ENCODE results near the gene FOSB. TPM values are rescaled to one million over a fixed set of nuclear protein-coding genes. Genes with fewer than 3 reads are reported as not detected.
A peak's percentile ranks its signal among the peaks of the same experiment; 100 is the strongest.

Gene FOSB
- total RNA-seq, 2 donors from 2014 or later: 20.7 to 39.2 TPM

DNA sequence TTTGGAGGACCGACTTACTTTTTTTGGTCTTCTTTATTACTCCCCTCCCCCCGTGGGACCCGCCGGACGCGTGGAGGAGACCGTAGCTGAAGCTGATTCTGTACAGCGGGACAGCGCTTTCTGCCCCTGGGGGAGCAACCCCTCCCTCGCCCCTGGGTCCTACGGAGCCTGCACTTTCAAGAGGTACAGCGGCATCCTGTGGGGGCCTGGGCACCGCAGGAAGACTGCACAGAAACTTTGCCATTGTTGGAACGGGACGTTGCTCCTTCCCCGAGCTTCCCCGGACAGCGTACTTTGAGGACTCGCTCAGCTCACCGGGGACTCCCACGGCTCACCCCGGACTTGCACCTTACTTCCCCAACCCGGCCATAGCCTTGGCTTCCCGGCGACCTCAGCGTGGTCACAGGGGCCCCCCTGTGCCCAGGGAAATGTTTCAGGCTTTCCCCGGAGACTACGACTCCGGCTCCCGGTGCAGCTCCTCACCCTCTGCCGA, 409 bp downstream of the FOSB start:
- Mint-ChIP-seq H3K9me3 (no peaks in the 10 kb centered on the region), H3K27ac (peak overlapping the region; percentile 96), H3K36me3 (ENCODE audit: low read depth) (peaks cover 56% of the 10 kb centered on the region), H3K4me3 (peak overlapping the region; percentile 89), H3K4me1 (peaks cover 12% of the 10 kb centered on the region), H3K27me3 (no peaks in the 10 kb centered on the region)
- no peak for ATAC-seq (replicated peaks)

DNA sequence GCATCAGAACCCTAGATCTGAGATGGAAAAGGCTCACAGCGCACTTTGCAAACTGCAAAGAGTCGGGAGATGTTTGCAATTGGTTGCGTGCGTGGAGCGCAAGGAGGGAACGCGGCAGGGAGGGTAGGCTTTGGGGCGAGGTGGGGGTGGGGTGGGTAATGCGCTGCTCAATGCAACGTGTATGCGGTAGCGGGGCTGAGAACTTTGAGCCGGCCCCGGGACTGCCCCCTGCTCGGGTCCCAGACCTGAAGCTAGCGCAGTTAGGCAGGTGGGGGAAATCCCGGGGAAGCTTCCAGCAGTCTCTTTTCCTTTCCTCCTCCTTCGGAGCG, 971 bp downstream of the FOSB start:
- no peaks in the 10 kb centered on the region for H3K9me3 Mint-ChIP-seq
- peak; percentile 49 for ATAC-seq (replicated peaks)
- H3K27me3 Mint-ChIP-seq: no peaks in the 10 kb centered on the region
- peaks cover 12% of the 10 kb centered on the region for H3K4me1 Mint-ChIP-seq
- H3K36me3 Mint-ChIP-seq (ENCODE audit: low read depth): peaks cover 62% of the 10 kb centered on the region
- peak overlapping the region; percentile 96 for H3K27ac Mint-ChIP-seq
- H3K4me3 Mint-ChIP-seq: peak overlapping the region; percentile 89

DNA sequence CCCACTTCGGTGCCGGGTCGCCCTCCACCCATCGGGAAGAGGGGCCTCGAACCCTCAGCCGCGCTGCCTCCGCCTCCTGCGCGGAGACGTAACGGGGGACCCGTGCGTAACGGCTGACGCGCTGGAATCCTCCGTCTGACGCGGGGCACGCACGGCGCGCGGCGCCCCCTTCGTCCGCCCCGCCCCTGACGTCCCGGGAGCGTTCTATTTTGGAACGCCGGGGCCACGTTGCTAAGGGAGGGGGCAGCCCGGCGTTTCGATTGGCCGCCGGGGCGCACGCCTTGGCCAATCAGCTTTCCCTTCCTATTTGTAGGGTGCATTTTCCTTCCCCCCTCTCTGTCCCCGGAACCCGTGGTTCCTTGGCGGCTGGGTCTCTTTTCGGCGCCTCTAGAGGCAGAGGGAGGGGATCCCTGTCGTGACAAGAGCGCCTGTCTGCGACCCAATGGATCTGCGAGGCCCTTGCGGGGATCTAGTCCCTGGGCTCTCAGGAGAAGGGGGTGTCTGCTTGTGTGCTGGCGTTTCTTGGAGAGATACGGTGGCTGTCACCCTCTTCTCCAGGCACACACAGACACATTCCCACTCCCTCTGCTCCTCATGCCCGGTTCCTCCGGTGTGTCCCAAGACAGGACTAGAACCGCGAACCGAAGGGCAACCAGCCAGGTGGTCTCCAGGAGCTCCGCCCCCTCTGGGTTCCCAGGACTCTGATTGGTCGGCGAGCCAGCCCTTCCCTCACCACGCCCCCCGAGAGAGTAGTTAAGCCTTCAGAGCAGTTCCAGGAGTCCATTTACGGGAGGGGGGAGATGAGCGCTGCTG, 1.5 kb downstream of the FOSB start:
- Mint-ChIP-seq H3K36me3 (ENCODE audit: low read depth) (peaks cover 67% of the 10 kb centered on the region), H3K4me3 (peak overlapping the region; percentile 89), H3K4me1 (peaks cover 12% of the 10 kb centered on the region)

DNA sequence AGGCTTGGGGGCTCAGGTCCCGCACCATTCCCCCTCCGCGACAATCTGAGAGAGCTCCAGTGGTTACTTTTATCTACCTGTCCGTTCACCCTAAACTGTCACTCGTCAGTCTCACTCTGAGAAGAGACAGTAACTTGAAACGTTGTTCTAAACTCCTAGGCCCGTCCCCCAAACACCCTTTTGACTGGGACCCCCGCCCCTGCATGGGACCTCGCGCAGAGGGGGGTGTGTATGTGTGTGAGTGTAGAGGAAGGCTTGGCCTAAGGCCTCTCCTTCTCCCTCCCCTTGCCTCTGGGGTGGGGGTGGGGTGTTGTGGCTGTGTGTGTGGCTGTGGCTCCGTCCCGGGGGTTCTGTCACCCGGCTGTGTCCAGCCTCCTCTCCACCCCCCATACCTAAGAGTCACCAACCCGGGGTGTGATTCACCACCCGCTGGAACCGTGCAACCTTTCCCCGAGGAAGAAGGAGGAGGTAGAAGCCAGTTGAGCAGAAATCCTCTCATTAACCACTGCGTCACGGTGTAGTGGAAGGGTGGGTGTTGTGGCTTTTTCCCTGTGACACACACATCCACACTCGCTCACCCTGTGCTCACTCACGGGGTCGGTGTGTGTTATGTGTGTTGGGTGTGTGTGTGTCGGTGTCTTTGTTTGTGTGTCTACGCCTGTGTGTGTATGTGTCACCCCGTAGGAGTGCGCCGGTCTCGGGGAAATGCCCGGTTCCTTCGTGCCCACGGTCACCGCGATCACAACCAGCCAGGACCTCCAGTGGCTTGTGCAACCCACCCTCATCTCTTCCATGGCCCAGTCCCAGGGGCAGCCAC, 2.4 kb downstream of the FOSB start:
- peaks cover 74% of the 10 kb centered on the region for H3K36me3 Mint-ChIP-seq (ENCODE audit: low read depth)
- peak overlapping the region; percentile 96 for H3K27ac Mint-ChIP-seq
- H3K27me3 Mint-ChIP-seq: no peaks in the 10 kb centered on the region
- peak overlapping the region; percentile 89 for H3K4me3 Mint-ChIP-seq
- H3K9me3 Mint-ChIP-seq: no peaks in the 10 kb centered on the region
- peak; percentile 20 for ATAC-seq (replicated peaks)
- H3K4me1 Mint-ChIP-seq: peaks cover 12% of the 10 kb centered on the region

More for the DNA sequence above, 1.5 kb downstream of the FOSB start:
- Mint-ChIP-seq H3K27me3 (no peaks in the 10 kb centered on the region), H3K9me3 (no peaks in the 10 kb centered on the region), H3K27ac (peak overlapping the region; percentile 96)
- peak; percentile 82 for ATAC-seq (replicated peaks)

DNA sequence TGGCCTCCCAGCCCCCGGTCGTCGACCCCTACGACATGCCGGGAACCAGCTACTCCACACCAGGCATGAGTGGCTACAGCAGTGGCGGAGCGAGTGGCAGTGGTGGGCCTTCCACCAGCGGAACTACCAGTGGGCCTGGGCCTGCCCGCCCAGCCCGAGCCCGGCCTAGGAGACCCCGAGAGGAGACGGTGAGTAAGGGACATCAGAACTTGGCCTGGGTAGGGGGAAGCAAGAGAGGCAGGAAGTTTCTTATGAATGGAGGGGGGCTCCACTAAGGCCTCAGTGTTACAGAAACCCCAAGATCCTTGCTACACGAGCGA, 2.9 kb downstream of the FOSB start:
- Mint-ChIP-seq H3K27ac (peak overlapping the region; percentile 96), H3K4me3 (peak overlapping the region; percentile 89), H3K4me1 (peaks cover 12% of the 10 kb centered on the region), H3K36me3 (ENCODE audit: low read depth) (peaks cover 74% of the 10 kb centered on the region), H3K9me3 (no peaks in the 10 kb centered on the region), H3K27me3 (no peaks in the 10 kb centered on the region)
- no peak for ATAC-seq (replicated peaks)

DNA sequence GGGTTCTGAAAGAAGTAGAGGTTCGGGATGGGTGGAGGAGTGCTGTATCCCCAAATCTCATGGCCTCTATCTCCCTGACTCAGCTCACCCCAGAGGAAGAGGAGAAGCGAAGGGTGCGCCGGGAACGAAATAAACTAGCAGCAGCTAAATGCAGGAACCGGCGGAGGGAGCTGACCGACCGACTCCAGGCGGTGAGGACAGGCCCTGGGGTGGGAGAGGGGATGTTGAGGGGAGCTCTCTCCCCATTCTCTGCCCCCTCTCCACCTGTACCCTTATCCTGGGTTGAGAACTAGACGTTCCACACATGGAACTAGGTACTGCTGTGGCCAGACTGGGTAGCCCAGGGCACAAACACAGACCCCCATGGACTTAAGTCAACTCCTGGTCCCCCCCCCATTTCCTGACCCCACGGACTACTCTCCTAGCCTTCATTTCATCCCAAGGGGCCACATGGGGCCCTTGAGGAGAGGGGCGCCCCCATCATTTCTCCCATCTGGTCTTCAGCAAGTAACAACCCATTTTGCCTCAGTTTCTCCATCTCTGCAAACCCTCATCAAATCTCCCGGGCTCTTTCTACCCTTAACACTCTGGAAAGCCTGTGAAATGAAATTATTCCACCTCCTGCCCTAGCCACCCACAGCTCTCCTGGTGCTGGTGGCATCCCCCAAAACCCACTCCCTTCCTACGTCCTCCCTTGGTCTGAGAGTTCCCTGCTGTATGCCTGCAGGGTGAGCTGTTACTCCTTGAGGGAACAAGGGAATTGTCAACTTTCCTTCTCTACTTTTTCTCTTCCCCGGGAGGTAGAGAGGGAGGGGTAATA, 3.5 kb downstream of the FOSB start:
- H3K4me3 Mint-ChIP-seq: peak overlapping the region; percentile 89
- no peaks in the 10 kb centered on the region for H3K9me3 Mint-ChIP-seq
- ATAC-seq (replicated peaks): no peak
- no peaks in the 10 kb centered on the region for H3K27me3 Mint-ChIP-seq
- H3K27ac Mint-ChIP-seq: peak overlapping the region; percentile 96
- peaks cover 74% of the 10 kb centered on the region for H3K36me3 Mint-ChIP-seq (ENCODE audit: low read depth)
- peaks cover 12% of the 10 kb centered on the region for H3K4me1 Mint-ChIP-seq

DNA sequence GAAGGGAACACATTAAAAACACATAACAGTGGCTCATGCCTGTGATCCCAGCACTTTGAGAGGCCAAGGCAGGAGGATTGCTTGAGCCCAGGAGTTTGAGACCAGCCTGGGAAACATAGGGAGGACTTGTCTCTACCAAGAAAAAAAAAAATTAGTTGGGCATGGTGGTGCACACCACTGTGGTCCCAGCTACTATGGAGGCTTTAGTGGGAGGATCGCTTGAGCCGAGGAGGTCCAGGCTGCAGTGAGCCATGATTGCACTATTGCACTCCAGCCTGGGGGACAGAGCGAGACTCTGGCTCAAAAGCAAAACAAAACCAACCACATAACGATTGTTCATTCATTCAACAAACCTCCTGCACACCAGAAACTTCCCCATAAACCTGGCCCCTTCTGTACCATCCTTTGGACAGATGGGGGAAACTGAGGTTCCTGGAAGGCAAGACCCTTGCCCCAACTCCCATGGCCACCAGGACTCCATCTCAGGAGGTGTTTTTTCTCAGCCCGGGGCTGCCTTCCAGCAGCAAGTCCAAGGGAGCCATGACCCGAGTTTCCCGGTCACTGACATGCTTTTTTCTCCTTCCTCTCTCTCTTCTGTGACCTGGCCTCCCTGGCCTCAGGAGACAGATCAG, 4.3 kb downstream of the FOSB start:
- Mint-ChIP-seq H3K36me3 (ENCODE audit: low read depth) (peaks cover 74% of the 10 kb centered on the region), H3K9me3 (no peaks in the 10 kb centered on the region), H3K4me3 (peak overlapping the region; percentile 89), H3K27ac (peak overlapping the region; percentile 75), H3K27me3 (no peaks in the 10 kb centered on the region), H3K4me1 (peaks cover 12% of the 10 kb centered on the region)
- no peak for ATAC-seq (replicated peaks)

DNA sequence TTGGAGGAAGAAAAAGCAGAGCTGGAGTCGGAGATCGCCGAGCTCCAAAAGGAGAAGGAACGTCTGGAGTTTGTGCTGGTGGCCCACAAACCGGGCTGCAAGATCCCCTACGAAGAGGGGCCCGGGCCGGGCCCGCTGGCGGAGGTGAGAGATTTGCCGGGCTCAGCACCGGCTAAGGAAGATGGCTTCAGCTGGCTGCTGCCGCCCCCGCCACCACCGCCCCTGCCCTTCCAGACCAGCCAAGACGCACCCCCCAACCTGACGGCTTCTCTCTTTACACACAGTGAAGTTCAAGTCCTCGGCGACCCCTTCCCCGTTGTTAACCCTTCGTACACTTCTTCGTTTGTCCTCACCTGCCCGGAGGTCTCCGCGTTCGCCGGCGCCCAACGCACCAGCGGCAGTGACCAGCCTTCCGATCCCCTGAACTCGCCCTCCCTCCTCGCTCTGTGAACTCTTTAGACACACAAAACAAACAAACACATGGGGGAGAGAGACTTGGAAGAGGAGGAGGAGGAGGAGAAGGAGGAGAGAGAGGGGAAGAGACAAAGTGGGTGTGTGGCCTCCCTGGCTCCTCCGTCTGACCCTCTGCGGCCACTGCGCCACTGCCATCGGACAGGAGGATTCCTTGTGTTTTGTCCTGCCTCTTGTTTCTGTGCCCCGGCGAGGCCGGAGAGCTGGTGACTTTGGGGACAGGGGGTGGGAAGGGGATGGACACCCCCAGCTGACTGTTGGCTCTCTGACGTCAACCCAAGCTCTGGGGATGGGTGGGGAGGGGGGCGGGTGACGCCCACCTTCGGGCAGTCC, 5.0 kb downstream of the FOSB start:
- no peaks in the 10 kb centered on the region for H3K27me3 Mint-ChIP-seq
- peaks cover 71% of the 10 kb centered on the region for H3K36me3 Mint-ChIP-seq (ENCODE audit: low read depth)
- no peak for ATAC-seq (replicated peaks)
- peak overlapping the region; percentile 75 for H3K27ac Mint-ChIP-seq
- no peak overlapping the region for H3K4me3 Mint-ChIP-seq
- H3K4me1 Mint-ChIP-seq: peaks cover 14% of the 10 kb centered on the region
- no peaks in the 10 kb centered on the region for H3K9me3 Mint-ChIP-seq

DNA sequence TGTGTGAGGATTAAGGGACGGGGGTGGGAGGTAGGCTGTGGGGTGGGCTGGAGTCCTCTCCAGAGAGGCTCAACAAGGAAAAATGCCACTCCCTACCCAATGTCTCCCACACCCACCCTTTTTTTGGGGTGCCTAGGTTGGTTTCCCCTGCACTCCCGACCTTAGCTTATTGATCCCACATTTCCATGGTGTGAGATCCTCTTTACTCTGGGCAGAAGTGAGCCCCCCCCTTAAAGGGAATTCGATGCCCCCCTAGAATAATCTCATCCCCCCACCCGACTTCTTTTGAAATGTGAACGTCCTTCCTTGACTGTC, 5.5 kb downstream of the FOSB start:
- peaks cover 70% of the 10 kb centered on the region for H3K36me3 Mint-ChIP-seq (ENCODE audit: low read depth)
- no peaks in the 10 kb centered on the region for H3K9me3 Mint-ChIP-seq
- H3K27me3 Mint-ChIP-seq: no peaks in the 10 kb centered on the region
- H3K4me1 Mint-ChIP-seq: peaks cover 19% of the 10 kb centered on the region
- H3K4me3 Mint-ChIP-seq: no peak overlapping the region
- H3K27ac Mint-ChIP-seq: no peak overlapping the region
- ATAC-seq (replicated peaks): no peak

DNA sequence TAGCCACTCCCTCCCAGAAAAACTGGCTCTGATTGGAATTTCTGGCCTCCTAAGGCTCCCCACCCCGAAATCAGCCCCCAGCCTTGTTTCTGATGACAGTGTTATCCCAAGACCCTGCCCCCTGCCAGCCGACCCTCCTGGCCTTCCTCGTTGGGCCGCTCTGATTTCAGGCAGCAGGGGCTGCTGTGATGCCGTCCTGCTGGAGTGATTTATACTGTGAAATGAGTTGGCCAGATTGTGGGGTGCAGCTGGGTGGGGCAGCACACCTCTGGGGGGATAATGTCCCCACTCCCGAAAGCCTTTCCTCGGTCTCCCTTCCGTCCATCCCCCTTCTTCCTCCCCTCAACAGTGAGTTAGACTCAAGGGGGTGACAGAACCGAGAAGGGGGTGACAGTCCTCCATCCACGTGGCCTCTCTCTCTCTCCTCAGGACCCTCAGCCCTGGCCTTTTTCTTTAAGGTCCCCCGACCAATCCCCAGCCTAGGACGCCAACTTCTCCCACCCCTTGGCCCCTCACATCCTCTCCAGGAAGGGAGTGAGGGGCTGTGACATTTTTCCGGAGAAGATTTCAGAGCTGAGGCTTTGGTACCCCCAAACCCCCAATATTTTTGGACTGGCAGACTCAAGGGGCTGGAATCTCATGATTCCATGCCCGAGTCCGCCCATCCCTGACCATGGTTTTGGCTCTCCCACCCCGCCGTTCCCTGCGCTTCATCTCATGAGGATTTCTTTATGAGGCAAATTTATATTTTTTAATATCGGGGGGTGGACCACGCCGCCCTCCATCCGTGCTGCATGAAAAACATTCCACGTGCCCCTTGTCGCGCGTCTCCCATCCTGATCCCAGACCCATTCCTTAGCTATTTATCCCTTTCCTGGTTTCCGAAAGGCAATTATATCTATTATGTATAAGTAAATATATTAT, 6.1 kb downstream of the FOSB start:
- peaks cover 20% of the 10 kb centered on the region for H3K4me1 Mint-ChIP-seq
- H3K4me3 Mint-ChIP-seq: no peak overlapping the region
- no peaks in the 10 kb centered on the region for H3K27me3 Mint-ChIP-seq
- H3K27ac Mint-ChIP-seq: peak overlapping the region; percentile 61
- H3K9me3 Mint-ChIP-seq: no peaks in the 10 kb centered on the region
- H3K36me3 Mint-ChIP-seq (ENCODE audit: low read depth): peaks cover 71% of the 10 kb centered on the region
- no peak for ATAC-seq (replicated peaks)

DNA sequence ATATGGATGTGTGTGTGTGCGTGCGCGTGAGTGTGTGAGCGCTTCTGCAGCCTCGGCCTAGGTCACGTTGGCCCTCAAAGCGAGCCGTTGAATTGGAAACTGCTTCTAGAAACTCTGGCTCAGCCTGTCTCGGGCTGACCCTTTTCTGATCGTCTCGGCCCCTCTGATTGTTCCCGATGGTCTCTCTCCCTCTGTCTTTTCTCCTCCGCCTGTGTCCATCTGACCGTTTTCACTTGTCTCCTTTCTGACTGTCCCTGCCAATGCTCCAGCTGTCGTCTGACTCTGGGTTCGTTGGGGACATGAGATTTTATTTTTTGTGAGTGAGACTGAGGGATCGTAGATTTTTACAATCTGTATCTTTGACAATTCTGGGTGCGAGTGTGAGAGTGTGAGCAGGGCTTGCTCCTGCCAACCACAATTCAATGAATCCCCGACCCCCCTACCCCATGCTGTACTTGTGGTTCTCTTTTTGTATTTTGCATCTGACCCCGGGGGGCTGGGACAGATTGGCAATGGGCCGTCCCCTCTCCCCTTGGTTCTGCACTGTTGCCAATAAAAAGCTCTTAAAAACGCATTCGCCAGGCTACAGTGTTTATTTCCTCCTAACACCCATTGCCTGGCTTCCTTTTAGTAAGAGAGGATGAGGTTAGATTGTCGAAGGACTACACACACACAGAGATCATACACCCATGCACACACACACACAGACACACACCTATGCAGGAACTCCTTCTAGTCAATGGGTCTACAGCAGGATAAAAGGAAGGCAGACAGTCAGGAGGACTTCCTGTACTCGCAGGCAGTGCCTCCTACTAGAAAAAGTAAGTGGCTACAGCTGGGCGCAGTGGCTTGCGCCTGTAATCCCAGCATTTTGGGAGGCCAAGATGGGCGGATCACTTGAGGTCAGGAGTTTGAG, 7.1 kb downstream of the FOSB start:
- ATAC-seq (replicated peaks): no peak
- Mint-ChIP-seq H3K4me1 (peaks cover 24% of the 10 kb centered on the region), H3K9me3 (no peaks in the 10 kb centered on the region), H3K36me3 (ENCODE audit: low read depth) (peaks cover 64% of the 10 kb centered on the region), H3K27me3 (no peaks in the 10 kb centered on the region), H3K27ac (peak overlapping the region; percentile 61), H3K4me3 (no peak overlapping the region)

Measured in activated T-helper 17 cell treated with anti-CD3 and anti-CD28 coated beads, Interleukin-2, amount 50 U/mL, for 72 hours (primary cell).